HepG2 (cell line): ENCODE data around the gene ZNF860. TPM values are rescaled to one million over a fixed set of nuclear protein-coding genes. Genes with fewer than 3 reads are reported as not detected.

Experiments
- CHD4 ChIP-seq: fragments of 200-600 bp; sonication (generic); IDR thresholded peaks from 2 replicates; pipeline ENCODE4 v1.7.0; 2017; ENCODE audit warnings: mild to moderate bottlenecking, low read length, borderline replicate concordance
- DNMT3B ChIP-seq: conservative IDR thresholded peaks from 2 replicates; pipeline ENCODE4 v1.6.1; 2016; ENCODE audit warnings: missing biosample characterization, control low read depth
- HMGA1 ChIP-seq: sonication (generic); formaldehyde crosslinking; conservative IDR thresholded peaks from 2 replicates; pipeline ENCODE4 v1.4.0; 2020; ENCODE audit warnings: missing genetic modification reagents
- NR2F2 ChIP-seq: IDR thresholded peaks from 2 replicates; pipeline ENCODE4 v1.6.1; 2012; ENCODE audit warnings: low read depth, inconsistent platforms, borderline replicate concordance
- SYNCRIP ChIP-seq: fragments of 200-400 bp; formaldehyde crosslinking; IDR thresholded peaks from 2 replicates; pipeline ENCODE4 v1.6.1; 2018; ENCODE audit warnings: mild to moderate bottlenecking, low read depth, low read length; ENCODE audit not compliant: insufficient read depth
- XBP1 ChIP-seq: sonication (generic); formaldehyde crosslinking; IDR thresholded peaks from 2 replicates; pipeline ENCODE4 v1.5.0; 2020; ENCODE audit warnings: missing genetic modification reagents
- ZNF740 ChIP-seq: sonication (generic); formaldehyde crosslinking; IDR thresholded peaks from 2 replicates; pipeline ENCODE4 v1.4.0; 2020; ENCODE audit warnings: missing genetic modification reagents
- ZNF816 ChIP-seq: sonication (generic); formaldehyde crosslinking; IDR thresholded peaks from 2 replicates; pipeline ENCODE4 v1.8.0; 2022; ENCODE audit warnings: missing genetic modification reagents, mild to moderate bottlenecking, borderline replicate concordance
- ZSCAN12 ChIP-seq: sonication (generic); formaldehyde crosslinking; IDR thresholded peaks from 2 replicates; pipeline ENCODE4 v1.9.0; 2021; ENCODE audit warnings: mild to moderate bottlenecking, missing genetic modification reagents
- polyA plus RNA-seq, 8 experiments: library from polyadenylated mRNA; depleted of rRNA in 3 of 8; stranded (reverse) in 7 of 8; unstranded in 1 of 8; fragments of >200 nt; fragmentation: Illumina TruSeq in 4 of 8; extraction: Trizol in 4 of 8; gene quantifications; 2 replicates each; pipeline versions ENCODE4 v1.2.1 to v1.2.3, GENCODE V29; 2011 to 2016; ENCODE audit warnings: low read depth in 4 of 8, missing spikeins in 1 of 8, mixed read lengths in 1 of 8; ENCODE audit not compliant: insufficient read depth in 1 of 8
- total RNA-seq, 5 experiments: library from RNA; depleted of rRNA; stranded (reverse); fragments of >200 nt; fragmentation: Illumina TruSeq; extraction: Trizol; gene quantifications; 2 replicates each; pipeline ENCODE4 v1.2.3, GENCODE V29; 2016; ENCODE audit warnings: low read depth in 1 of 5
- TF ChIP-seq, protein P1 (sequence below): IDR thresholded peaks from 2 replicates; pipeline ENCODE4 v1.6.1; 2016; ENCODE audit warnings: low read depth, missing genetic modification reagents, missing compliant biosample characterization

Gene ZNF860
- total and polyA plus RNA-seq, 2 of the 13 experiments (the other 11 are each of a cell fraction or from before 2014, with no cell fraction given): 0.55 to 0.73 TPM

DNA sequence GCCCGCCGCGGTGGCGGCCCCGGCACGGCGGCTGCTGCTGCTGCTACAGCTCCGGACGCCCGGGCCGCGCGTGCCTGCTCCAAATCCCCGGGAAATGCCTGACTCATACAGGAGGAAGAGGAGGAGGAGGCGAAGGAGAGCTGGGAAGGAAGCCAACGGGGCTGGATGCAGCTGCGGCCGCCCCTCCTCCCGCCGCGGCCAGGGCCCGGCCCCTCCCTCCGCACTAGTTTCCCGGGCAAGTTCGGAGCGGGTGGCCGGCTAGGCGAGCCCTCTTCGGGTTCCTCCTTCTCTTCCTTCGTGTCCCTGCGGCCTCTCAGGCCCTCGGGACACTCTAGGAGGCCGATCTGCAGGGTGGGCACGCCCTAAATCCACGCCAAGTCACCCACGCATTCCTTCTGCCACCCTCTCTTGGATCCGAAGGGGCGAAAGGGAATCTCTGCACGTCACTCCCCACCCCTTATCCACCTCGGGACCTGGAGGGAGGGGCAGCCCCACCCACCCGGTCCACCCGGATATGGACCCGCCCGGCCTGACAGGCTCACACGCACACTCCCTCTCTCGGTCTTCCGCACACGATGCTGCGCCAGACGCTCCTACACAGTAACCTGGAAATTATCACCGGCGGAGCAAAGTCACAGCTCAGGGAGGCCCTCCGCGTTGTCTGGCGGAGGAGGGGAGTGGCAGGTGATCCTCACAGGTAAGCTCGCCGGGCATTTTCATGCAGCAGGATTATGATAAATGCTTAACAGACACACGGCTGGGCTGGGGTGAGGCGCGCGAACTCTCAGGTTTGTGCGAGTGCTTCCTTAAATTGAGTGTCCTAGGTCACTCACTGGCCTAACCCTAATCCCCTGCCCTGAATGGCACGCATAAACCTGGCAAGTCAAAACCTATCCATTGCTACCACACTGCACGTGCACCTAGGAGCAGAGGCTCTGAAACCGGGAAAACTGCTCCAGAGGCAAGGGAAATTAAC is at the start of gene ZNF860, which contains the start of gene OSBPL10 (continued):
- TF ChIP-seq, protein P1, sequence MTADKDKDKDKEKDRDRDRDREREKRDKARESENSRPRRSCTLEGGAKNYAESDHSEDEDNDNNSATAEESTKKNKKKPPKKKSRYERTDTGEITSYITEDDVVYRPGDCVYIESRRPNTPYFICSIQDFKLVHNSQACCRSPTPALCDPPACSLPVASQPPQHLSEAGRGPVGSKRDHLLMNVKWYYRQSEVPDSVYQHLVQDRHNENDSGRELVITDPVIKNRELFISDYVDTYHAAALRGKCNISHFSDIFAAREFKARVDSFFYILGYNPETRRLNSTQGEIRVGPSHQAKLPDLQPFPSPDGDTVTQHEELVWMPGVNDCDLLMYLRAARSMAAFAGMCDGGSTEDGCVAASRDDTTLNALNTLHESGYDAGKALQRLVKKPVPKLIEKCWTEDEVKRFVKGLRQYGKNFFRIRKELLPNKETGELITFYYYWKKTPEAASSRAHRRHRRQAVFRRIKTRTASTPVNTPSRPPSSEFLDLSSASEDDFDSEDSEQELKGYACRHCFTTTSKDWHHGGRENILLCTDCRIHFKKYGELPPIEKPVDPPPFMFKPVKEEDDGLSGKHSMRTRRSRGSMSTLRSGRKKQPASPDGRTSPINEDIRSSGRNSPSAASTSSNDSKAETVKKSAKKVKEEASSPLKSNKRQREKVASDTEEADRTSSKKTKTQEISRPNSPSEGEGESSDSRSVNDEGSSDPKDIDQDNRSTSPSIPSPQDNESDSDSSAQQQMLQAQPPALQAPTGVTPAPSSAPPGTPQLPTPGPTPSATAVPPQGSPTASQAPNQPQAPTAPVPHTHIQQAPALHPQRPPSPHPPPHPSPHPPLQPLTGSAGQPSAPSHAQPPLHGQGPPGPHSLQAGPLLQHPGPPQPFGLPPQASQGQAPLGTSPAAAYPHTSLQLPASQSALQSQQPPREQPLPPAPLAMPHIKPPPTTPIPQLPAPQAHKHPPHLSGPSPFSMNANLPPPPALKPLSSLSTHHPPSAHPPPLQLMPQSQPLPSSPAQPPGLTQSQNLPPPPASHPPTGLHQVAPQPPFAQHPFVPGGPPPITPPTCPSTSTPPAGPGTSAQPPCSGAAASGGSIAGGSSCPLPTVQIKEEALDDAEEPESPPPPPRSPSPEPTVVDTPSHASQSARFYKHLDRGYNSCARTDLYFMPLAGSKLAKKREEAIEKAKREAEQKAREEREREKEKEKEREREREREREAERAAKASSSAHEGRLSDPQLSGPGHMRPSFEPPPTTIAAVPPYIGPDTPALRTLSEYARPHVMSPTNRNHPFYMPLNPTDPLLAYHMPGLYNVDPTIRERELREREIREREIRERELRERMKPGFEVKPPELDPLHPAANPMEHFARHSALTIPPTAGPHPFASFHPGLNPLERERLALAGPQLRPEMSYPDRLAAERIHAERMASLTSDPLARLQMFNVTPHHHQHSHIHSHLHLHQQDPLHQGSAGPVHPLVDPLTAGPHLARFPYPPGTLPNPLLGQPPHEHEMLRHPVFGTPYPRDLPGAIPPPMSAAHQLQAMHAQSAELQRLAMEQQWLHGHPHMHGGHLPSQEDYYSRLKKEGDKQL (CRISPR knock-in tag): no peak
- no peak for TF ChIP-seq ZSCAN12 (CRISPR knock-in tag)
- no peak; the same call in 1 of the 2 replicates for TF ChIP-seq NR2F2
- no peak for TF ChIP-seq SYNCRIP
- TF ChIP-seq CHD4: no peak
- TF ChIP-seq XBP1 (CRISPR knock-in tag): no peak
- TF ChIP-seq ZNF816 (CRISPR knock-in tag): no peak
- TF ChIP-seq HMGA1 (CRISPR knock-in tag): no peak
- TF ChIP-seq DNMT3B (CRISPR knock-in tag): no peak
- no peak for TF ChIP-seq ZNF740 (CRISPR knock-in tag)
